ENCODE results near the gene ZMYND11. TPM values are rescaled to one million over a fixed set of nuclear protein-coding genes. Genes with fewer than 3 reads are reported as not detected.

ZMYND11 gene
- total RNA-seq, 1 experiment from 2014 or later = 101 TPM

DNA sequence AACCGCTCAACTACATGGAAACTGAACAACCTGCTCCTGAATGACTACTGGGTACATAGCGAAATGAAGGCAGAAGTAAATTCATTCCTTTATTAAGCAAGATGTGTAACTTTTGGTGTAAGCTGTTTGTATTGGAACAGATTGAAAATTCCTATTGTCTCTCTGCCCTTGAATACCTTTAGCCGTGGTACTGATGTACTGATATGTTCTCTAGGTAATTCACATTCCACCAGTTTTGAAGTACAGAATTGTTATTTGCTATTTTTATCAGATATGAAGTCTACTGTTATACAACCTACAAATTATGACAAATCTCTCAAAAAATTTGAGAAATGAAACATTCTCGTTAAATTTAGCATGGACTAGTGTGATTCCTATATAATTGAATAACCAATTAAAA lies 17.7 kb downstream of the ZMYND11 start:
- Histone ChIP-seq H3K27me3 (replicated peaks; ENCODE audit: control insufficient read depth, insufficient read depth, low read length) (no peaks in the 10 kb centered on the region), H3K9me3 (no peaks in the 10 kb centered on the region), H3K4me3 (ENCODE audit: low read depth, low read length) (no peak overlapping the region), H3K4me1 (peaks cover 3% of the 10 kb centered on the region; the same call in 1 of the 2 replicates), H3K36me3 (ENCODE audit: control insufficient read depth, insufficient read depth, low read length) (no peaks in the 10 kb centered on the region)
- ChIA-PET CTCF (no interaction called here), POLR2A (no interaction called here)
- TF ChIP-seq, protein P1, sequence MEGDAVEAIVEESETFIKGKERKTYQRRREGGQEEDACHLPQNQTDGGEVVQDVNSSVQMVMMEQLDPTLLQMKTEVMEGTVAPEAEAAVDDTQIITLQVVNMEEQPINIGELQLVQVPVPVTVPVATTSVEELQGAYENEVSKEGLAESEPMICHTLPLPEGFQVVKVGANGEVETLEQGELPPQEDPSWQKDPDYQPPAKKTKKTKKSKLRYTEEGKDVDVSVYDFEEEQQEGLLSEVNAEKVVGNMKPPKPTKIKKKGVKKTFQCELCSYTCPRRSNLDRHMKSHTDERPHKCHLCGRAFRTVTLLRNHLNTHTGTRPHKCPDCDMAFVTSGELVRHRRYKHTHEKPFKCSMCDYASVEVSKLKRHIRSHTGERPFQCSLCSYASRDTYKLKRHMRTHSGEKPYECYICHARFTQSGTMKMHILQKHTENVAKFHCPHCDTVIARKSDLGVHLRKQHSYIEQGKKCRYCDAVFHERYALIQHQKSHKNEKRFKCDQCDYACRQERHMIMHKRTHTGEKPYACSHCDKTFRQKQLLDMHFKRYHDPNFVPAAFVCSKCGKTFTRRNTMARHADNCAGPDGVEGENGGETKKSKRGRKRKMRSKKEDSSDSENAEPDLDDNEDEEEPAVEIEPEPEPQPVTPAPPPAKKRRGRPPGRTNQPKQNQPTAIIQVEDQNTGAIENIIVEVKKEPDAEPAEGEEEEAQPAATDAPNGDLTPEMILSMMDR (IDR thresholded peaks at IDR 0.05; ENCODE audit: insufficient read depth in 1 of 2, low read depth in 1 of 2, low read length in 1 of 2, severe bottlenecking in 1 of 2, unreplicated experiment in 1 of 2) = no peak
- H3K27me3 Mint-ChIP-seq (ENCODE audit: insufficient read depth, unreplicated experiment) = no peaks in the 10 kb centered on the region
- H3K4me3 Mint-ChIP-seq (ENCODE audit: unreplicated experiment) = no peak overlapping the region
- intact Hi-C loops (cut with micrococcal nuclease; ENCODE audit: unreplicated experiment) = no loop called here
- H3K4me1 Mint-ChIP-seq (ENCODE audit: low read depth, unreplicated experiment) = peaks cover 6% of the 10 kb centered on the region
- DNase-seq = no peak
- H3K27ac Mint-ChIP-seq (ENCODE audit: unreplicated experiment) = no peak overlapping the region
- H3K9me3 Mint-ChIP-seq (ENCODE audit: unreplicated experiment) = peaks cover 13% of the 10 kb centered on the region
- no TSS peak for BruUV-seq (replicated peaks)
- H3K36me3 Mint-ChIP-seq (ENCODE audit: insufficient read depth, unreplicated experiment) = peaks cover 23% of the 10 kb centered on the region

- no peaks in the 10 kb centered on the region for H3K9me3 ChIP-seq
- Mint-ChIP-seq H3K27ac (ENCODE audit: unreplicated experiment) (no peak overlapping the region), H3K27me3 (ENCODE audit: insufficient read depth, unreplicated experiment) (no peaks in the 10 kb centered on the region), H3K4me3 (ENCODE audit: unreplicated experiment) (no peak overlapping the region), H3K4me1 (ENCODE audit: low read depth, unreplicated experiment) (peaks cover 8% of the 10 kb centered on the region), H3K9me3 (ENCODE audit: unreplicated experiment) (peaks cover 13% of the 10 kb centered on the region), H3K36me3 (ENCODE audit: insufficient read depth, unreplicated experiment) (peaks cover 21% of the 10 kb centered on the region)
- no peak for DNase-seq
- H3K4me1 ChIP-seq = peaks cover 3% of the 10 kb centered on the region; the same call in 1 of the 2 replicates
- intact Hi-C loops (cut with micrococcal nuclease; ENCODE audit: unreplicated experiment) = no loop called here
- CTCF ChIA-PET = no interaction called here
- no TSS peak for BruUV-seq (replicated peaks)
- H3K36me3 ChIP-seq (ENCODE audit: control insufficient read depth, insufficient read depth, low read length) = no peaks in the 10 kb centered on the region
- H3K4me3 ChIP-seq (ENCODE audit: low read depth, low read length) = no peak overlapping the region
- no peaks in the 10 kb centered on the region for H3K27me3 ChIP-seq (replicated peaks; ENCODE audit: control insufficient read depth, insufficient read depth, low read length)
- POLR2A ChIA-PET = no interaction called here
- TF ChIP-seq, protein P1 (IDR thresholded peaks at IDR 0.05; ENCODE audit: insufficient read depth in 1 of 2, low read depth in 1 of 2, low read length in 1 of 2, severe bottlenecking in 1 of 2, unreplicated experiment in 1 of 2) = no peak
Observed at GRCh38 chr10:154348-154747, 19.1 kb downstream of the ZMYND11 start.

GRCh38 chr10:167383-167782 lies 32.1 kb downstream of the ZMYND11 start:
- Mint-ChIP-seq H3K27me3 (ENCODE audit: insufficient read depth, unreplicated experiment) (no peaks in the 10 kb centered on the region), H3K9me3 (ENCODE audit: unreplicated experiment) (peaks cover 28% of the 10 kb centered on the region), H3K4me1 (ENCODE audit: low read depth, unreplicated experiment) (peaks cover 7% of the 10 kb centered on the region), H3K27ac (ENCODE audit: unreplicated experiment) (no peak overlapping the region), H3K36me3 (ENCODE audit: insufficient read depth, unreplicated experiment) (peaks cover 5% of the 10 kb centered on the region), H3K4me3 (ENCODE audit: unreplicated experiment) (no peak overlapping the region)
- Histone ChIP-seq H3K4me3 (ENCODE audit: low read depth, low read length) (no peak overlapping the region), H3K9me3 (peaks cover 11% of the 10 kb centered on the region; the same call in 1 of the 2 replicates), H3K27me3 (replicated peaks; ENCODE audit: control insufficient read depth, insufficient read depth, low read length) (no peaks in the 10 kb centered on the region), H3K36me3 (ENCODE audit: control insufficient read depth, insufficient read depth, low read length) (no peaks in the 10 kb centered on the region), H3K4me1 (no peaks in the 10 kb centered on the region)
- intact Hi-C loops (cut with micrococcal nuclease; ENCODE audit: unreplicated experiment) = no loop called here
- TF ChIP-seq, protein P1 (IDR thresholded peaks at IDR 0.05; ENCODE audit: insufficient read depth in 1 of 2, low read depth in 1 of 2, low read length in 1 of 2, severe bottlenecking in 1 of 2, unreplicated experiment in 1 of 2) = no peak
- no peak for DNase-seq
- BruUV-seq (replicated peaks) = no TSS peak
- POLR2A ChIA-PET = no interaction called here
- CTCF ChIA-PET = no interaction called here
